Measurements from ENCODE around the gene CDK6.

CDK6 gene

GRCh38 chr7:92708111-92709042, 128.0 kb downstream of the CDK6 start:
- no peak for DNase-seq (ENCODE audit: low read depth)

DNA sequence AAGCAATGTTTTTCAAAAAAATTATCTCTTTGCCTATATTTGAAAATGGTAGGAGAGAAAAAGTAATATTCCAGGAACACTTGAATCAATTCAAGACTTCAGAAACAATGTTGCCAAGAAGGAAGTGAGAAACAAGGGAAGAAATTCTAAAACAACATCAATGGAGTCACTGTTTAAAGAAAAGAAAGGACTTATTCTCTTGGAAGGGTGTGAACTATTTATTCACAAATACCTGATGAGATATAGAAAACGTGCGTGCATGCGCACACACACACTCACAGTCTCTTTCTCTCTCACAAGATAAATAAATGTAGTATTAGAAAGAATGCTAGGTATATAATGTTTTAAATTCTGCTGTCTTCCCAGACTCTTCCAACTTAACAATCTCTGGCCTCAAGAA, 128.9 kb downstream of the CDK6 start:
- DNase-seq (ENCODE audit: low read depth): no peak

- DNase-seq (ENCODE audit: low read depth): no peak
Measured at GRCh38 chr7:92706563-92706962, 129.8 kb downstream of the CDK6 start.

DNA sequence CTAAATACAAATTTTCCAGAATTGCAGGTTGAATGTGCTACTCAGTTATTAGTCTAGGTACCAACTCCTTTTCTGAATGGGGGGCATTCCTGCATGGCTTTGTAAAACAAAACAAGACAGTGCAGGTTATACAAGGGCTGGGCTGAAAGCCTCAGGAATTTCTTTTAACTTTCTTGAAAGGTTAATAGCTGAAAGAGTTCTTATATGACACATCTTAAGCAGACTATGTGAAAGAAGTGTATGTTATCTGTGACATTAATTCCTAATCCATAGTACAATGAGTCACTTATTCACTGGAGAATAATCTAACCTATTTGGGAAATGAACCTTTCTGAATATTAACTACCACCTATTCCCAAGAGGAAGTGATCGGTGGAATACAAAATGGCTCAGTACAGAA, 130.5 kb downstream of the CDK6 start:
- DNase-seq (ENCODE audit: low read depth): no peak

DNA sequence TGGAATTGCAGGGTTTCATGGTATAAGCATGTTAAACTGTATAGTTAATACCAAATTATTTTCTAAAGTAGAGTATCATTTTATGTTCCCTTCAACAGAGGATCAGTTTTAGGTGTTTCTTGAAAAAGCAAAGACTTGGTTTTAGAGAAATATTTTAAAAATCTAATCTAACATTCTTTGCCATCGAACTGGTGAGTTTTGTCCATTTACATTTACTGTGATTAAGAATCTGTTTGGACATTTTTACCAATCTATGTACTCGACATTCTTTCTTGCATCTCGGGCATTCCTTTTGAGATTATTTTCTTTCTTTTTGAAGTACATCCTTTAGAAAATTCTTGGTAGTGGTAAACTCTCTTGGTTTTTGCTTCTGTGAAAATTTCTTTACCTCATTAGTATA, 131.5 kb downstream of the CDK6 start:
- DNase-seq (ENCODE audit: low read depth): no peak

DNA sequence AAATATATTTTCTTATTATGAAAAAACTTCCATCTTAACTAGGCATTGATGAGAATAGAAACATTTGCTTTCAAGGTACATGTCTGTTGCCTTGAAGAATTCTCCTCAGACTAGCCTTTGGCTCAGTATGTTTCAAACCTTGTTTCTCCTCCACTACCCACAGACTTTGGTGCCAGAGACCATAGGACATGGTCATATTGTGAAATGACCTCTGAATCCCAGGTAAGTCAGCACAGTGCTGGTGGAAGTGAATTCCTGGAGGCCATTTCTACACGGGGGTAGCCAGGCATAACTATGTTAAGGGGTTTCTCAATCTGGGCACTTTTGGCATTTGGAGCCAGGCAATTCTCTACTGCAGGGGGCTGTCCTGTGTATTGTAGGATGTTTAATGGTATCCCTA, 133.8 kb downstream of the CDK6 start:
- no peak for DNase-seq (ENCODE audit: low read depth)

GRCh38 chr7:92699966-92700514, 136.3 kb downstream of the CDK6 start:
- no peak for DNase-seq (ENCODE audit: low read depth)

DNA sequence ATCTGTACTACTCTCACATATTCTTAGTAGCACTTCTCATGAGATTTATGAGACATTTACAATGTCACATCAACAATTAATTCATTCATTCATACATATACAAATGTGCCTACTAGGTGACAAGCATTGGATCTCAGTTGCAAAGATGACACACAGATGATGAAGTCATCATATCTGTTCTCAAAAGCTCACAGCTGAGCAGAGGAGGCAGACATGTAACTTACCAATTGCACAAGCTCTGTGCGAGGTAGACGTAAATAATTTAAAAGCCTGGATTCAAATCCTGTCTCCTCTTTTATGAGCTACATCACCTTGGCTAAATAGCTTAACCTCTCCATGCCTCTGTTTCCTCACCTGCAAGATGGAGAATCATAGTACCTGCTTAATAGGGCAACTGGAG, 136.8 kb downstream of the CDK6 start:
- DNase-seq (ENCODE audit: low read depth): no peak

- no peak for DNase-seq (ENCODE audit: low read depth)
Measured at GRCh38 chr7:92698237-92698841, 138.0 kb downstream of the CDK6 start.

GRCh38 chr7:92697414-92697813, 139.0 kb downstream of the CDK6 start:
- no peak for DNase-seq (ENCODE audit: low read depth)

- DNase-seq (ENCODE audit: low read depth): no peak
Measured at GRCh38 chr7:92697012-92697411, 139.4 kb downstream of the CDK6 start.

GRCh38 chr7:92696584-92696983, 139.8 kb downstream of the CDK6 start:
- no peak for DNase-seq (ENCODE audit: low read depth)

DNA sequence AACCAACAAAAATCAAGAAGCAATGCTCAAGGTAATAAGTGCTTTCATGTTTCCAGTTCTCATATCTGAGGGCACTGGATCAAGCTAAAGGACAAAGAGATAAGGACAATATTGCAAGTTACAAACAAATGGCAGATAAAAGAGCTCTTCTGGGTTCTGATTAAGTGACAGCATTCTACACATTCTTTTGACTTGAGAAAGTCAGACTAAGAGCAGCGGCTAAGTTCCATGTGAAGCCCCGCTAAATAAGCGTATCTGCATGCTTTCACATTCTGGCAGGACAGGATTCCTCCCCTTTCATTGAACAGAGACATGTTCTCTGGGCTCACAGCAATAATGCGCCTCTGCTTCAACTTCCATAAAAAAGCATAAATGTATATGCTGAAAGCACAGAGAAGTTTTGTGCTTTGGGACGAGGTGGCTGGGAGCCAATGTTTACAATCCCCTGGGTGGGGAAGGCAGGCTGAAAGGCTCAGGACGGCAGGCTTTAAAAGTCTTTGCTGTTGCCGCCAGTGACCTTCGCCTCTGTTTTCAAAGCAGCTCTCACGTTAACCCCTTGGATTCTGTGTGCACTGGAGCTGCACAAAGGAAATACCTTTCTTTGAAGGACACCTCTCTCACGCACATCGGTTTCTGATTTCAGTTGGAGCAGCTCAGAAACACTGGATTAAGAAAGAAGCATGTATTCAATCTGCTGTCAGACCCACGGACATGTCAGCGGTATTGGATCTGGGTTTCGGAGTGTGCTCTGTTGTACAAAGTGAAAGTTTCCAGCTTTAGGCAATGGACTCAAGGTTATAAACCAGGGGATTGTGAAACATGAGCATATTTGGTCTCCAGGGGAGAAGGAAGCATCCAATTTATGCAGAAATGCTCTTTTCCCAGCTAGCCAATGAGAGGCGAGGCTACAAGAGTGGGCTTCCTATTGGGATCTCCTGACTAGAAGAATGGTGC, 140.8 kb downstream of the CDK6 start:
- no peak for DNase-seq (ENCODE audit: low read depth)

DNA sequence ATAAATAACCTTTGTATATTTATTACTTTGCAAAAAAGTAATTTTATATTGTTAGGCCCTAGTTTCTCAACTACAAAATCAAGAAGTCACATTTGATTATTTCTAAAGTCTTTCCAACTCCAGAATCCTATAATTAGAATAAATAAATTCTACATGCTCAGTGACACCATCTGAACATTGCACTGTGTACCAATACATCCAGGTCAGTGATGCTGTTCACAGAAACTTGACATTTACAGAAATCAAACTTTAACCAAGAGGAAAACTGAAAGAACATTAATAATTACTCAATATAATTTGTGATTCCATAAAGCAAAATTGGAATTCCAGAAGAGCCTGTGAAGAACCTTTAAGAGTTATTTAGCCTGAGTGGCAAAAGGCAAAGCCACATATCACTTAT, 142.2 kb downstream of the CDK6 start:
- no peak for DNase-seq (ENCODE audit: low read depth)

DNA sequence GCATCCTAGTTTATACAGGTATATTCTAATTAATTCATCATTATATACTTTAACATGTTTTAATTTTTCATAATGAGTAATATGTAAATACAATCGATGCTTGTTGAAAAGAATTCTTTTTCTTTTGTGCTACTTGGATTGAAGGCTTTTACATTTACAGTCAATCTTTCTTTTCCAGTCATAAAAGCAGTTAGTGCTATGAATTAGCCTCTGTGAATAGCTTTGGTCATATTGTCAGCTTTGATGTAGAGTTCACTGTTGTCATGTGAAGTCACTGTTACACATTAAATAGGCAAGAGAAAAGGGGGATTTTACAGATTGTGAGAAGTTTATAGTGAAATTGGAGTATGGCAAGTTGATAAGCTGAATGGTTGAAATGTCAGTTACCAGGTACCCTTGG, 142.9 kb downstream of the CDK6 start:
- DNase-seq (ENCODE audit: low read depth): no peak

- DNase-seq (ENCODE audit: low read depth): no peak
Measured at GRCh38 chr7:92691578-92691977, 144.8 kb downstream of the CDK6 start.

GRCh38 chr7:92685136-92686042, 151.0 kb downstream of the CDK6 start:
- DNase-seq (ENCODE audit: low read depth): no peak

DNA sequence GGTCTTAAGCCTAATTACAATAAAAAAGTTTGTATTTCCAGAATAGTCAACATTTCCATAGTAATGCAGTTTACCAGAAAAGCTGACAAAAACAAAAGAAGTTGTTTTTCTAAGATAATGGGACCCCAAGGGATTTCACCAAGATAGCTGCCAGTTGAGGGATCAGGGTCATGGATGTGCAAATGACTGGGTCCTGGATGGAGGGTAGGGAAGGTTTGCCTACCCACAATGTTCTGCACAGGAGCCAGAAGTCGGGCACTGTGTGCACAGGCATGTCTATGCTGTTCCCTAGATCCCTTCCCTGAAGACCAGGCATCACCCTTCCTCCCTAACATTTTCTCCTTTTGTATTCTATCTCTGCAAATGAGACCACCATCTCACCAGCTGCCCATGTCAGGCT, 152.1 kb downstream of the CDK6 start:
- DNase-seq (ENCODE audit: low read depth): no peak

GRCh38 chr7:92682903-92683539, 153.4 kb downstream of the CDK6 start:
- DNase-seq (ENCODE audit: low read depth): no peak

DNA sequence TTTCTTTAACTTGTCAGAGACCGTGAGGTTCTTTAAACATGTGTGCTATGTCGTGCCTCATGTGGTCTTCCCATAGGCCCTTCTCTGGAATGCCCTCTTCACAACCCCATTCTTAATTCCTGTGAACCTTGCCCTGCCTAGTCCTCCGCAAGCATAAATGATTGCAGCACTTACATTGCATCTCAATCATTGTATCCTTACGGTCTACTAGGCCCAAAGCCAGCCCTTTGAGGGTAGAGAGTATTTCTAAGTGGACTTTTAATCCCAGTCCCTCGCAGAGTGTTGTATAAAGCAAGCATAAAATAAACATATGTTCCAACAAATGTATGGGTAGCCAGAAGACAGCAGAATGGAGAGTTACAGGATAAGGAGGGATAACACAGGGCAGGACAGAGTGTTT, 154.0 kb downstream of the CDK6 start:
- DNase-seq (ENCODE audit: low read depth): no peak

GRCh38 chr7:92681633-92682032, 154.7 kb downstream of the CDK6 start:
- DNase-seq (ENCODE audit: low read depth): no peak

Data from T follicular helper cell (primary cell).